ENCODE results near the gene NUP153. TPM values are rescaled to one million over a fixed set of nuclear protein-coding genes. Genes with fewer than 3 reads are reported as not detected.
A peak's percentile ranks its signal among the peaks of the same experiment; 100 is the strongest.
"Not testable (repeated sequence)": the region's sequence is repeated elsewhere in the genome, so short reads cannot be mapped to it uniquely, and the experiment has no call there.

Gene NUP153
- total and polyA plus RNA-seq, 12 donors, result 5.3 to 30.5 (median 25.4) TPM

DNA sequence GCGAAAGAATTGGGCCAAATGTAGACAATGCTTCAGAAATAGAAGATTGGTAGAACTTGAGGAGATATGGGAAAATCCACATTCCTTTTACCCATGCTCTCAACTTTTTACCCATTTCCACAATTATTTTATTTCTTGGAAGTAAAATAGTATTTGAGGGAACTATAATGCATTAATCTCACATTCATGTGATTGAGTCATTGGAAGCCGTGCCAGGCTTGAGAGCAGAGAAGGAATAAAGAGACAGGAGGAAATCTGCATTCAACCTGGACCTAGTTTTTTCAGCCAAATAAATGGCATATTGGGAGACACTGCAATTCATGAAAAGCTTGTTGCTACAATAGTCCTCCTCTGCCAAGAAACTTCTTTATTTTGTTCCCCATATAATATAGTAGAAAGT, 2.8 kb upstream of the NUP153 start:
- Histone ChIP-seq H3K27ac (no peak overlapping the region), H3K27me3 (no peaks in the 10 kb centered on the region), H3K4me3 (no peak overlapping the region), H3K36me3 (no peaks in the 10 kb centered on the region), H3K9me3 (no peaks in the 10 kb centered on the region), H3K4me1 (peaks cover 0 to 23% (median 8%) of the 10 kb centered on the region in 9 donors)
- TF ChIP-seq, protein P1, sequence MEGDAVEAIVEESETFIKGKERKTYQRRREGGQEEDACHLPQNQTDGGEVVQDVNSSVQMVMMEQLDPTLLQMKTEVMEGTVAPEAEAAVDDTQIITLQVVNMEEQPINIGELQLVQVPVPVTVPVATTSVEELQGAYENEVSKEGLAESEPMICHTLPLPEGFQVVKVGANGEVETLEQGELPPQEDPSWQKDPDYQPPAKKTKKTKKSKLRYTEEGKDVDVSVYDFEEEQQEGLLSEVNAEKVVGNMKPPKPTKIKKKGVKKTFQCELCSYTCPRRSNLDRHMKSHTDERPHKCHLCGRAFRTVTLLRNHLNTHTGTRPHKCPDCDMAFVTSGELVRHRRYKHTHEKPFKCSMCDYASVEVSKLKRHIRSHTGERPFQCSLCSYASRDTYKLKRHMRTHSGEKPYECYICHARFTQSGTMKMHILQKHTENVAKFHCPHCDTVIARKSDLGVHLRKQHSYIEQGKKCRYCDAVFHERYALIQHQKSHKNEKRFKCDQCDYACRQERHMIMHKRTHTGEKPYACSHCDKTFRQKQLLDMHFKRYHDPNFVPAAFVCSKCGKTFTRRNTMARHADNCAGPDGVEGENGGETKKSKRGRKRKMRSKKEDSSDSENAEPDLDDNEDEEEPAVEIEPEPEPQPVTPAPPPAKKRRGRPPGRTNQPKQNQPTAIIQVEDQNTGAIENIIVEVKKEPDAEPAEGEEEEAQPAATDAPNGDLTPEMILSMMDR (IDR thresholded peaks at IDR 0.05), result no peak
- DNase-seq, result no peak
- 95% methylated on average over 2 of the region's 2 CpGs for WGBS, 2 donors
- ATAC-seq, result no peak
- intact Hi-C loops (cut with DNase I), result loop anchor here in 3 of 10 donors (5.0 to 10.0 kb wide), 3 partner anchors 107 to 445 kb away; partner anchors contain the start of genes FAM8A1 (in 1 of the 3), KDM1B (in 1 of the 3), KIF13A (in 1 of the 3) and TPMT (in 1 of the 3)

DNA sequence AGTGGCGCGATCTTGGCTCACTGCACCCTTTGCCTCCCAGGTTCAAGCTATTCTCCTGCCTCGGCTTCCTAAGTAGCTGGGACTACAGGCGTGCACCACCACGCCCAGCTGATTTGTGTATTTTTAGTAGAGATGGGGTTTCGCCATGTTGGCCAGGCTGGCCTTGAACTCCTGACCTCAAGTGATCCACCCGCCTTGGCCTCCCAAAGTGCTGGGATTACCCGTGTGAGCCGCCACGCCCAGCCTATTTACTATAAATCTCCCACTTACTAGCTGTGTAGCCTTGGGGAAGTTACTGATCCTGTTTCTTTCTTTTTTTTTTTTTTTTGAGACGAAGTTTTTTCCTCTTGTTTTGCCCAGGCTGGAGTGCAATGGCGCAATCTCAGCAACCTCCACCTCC, 1.3 kb upstream of the NUP153 start:
- intact Hi-C loops (cut with DNase I), result loop anchor here in 3 of 10 donors (5.0 to 10.0 kb wide), 3 partner anchors 106 to 447 kb away; partner anchors contain the start of genes FAM8A1 (in 1 of the 3), KDM1B (in 1 of the 3), KIF13A (in 1 of the 3) and TPMT (in 1 of the 3)
- 89 to 93% methylated on average over 12 of the region's 12 CpGs for WGBS, 2 donors
- H3K27me3 ChIP-seq, ATAC-seq, H3K4me3 ChIP-seq, DNase-seq, H3K36me3 ChIP-seq, H3K9me3 ChIP-seq, H3K27ac ChIP-seq: not testable (repeated sequence)
- peaks cover 3 to 34% (median 22%) of the 10 kb centered on the region in 9 donors for H3K4me1 ChIP-seq

DNA sequence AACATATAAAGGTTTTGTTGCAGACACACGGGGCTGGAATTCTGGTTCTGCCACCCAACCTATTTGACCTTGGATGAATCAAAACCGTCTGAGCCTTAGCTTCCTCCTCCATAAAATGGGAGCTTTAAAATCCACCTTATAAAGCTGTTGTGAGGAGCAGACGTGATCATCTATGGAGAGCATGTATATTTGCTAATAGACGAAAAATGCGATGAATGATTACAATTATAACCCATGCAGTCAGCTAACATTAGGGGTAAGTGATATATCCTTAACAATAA, 586 bp upstream of the NUP153 start:
- peak overlapping the region in 9 of 10 donors; percentile 97 to 100 (median 99) for H3K27ac ChIP-seq
- intact Hi-C loops (cut with DNase I), result loop anchor here in 4 of 10 donors (2.0 to 10.0 kb wide), 4 partner anchors 105 to 447 kb away; partner anchors contain the start of genes FAM8A1 (in 3 of the 4), KDM1B (in 1 of the 4), KIF13A (in 1 of the 4) and TPMT (in 1 of the 4)

DNA sequence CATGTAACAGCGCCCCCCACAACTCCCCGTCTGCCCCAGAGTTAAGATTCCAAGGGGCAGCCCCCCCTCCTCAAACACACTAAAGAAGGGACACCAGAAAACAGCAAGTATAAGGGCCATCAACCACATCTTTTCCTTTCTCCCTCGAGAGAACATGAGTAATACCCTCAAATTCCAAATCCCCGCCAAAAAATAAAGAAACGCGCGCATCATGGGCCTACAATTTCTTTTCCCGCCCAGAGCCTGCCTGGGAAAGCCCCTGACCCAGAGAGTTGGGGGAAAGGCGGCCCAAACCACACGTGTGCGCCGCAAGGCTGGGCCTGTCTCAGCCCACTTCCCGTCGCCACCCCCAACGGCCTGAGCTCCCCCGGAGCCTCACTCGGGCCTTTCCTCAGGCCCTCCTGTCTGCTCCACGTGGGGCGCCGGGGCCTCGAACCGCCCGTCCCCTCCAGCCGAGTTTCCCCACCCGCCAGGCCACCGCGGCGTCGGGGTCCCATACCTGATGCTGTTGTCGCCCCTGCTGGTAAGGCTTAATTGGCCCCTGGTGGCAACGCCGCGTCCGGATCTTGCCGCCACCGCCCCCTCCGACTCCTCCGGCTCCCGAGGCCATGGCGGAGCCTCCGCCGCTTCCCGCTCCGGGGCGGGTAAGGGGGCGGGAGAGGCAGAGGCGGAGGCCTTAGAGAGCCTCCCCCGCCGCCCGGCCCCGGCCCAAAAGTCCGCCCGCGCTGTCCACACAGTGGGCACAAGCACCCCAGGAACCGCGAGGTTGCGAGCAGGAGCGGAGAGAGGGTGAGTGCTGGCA, 746 bp downstream of the NUP153 start:
- Histone ChIP-seq H3K4me3 (peak overlapping the region; percentile 71 to 100 (median 96)), H3K9me3 (no peaks in the 10 kb centered on the region), H3K27me3 (no peaks in the 10 kb centered on the region), H3K4me1 (peaks cover 3 to 55% (median 41%) of the 10 kb centered on the region in 9 donors), H3K36me3 (no peaks in the 10 kb centered on the region), H3K27ac (peak overlapping the region; percentile 94 to 100 (median 99))
- ATAC-seq (peak; percentile 62 to 83 (median 70)), DNase-seq (peak; percentile 59 to 61)
- 0 to 1% methylated on average over 58 of the region's 58 CpGs for WGBS, 2 donors
- TF ChIP-seq, protein P1 (IDR thresholded peaks at IDR 0.05), result peak in 2 of 9 donors; percentile 11 to 31
- intact Hi-C loops (cut with DNase I), result loop anchor here in 4 of 10 donors (2.0 to 10.0 kb wide), 4 partner anchors 104 to 449 kb away; partner anchors contain the start of genes FAM8A1 (in 3 of the 4), KDM1B (in 1 of the 4), KIF13A (in 1 of the 4) and TPMT (in 1 of the 4)

More for the DNA sequence above, 586 bp upstream of the NUP153 start:
- peak overlapping the region; percentile 71 to 100 (median 96) for H3K4me3 ChIP-seq
- 36% methylated on average over 5 of the region's 5 CpGs for WGBS, 2 donors
- H3K36me3 ChIP-seq, result no peaks in the 10 kb centered on the region
- ATAC-seq, result no peak
- DNase-seq, result no peak
- TF ChIP-seq, protein P1 (IDR thresholded peaks at IDR 0.05), result no peak
- no peaks in the 10 kb centered on the region for H3K9me3 ChIP-seq
- H3K4me1 ChIP-seq, result peaks cover 3 to 41% (median 30%) of the 10 kb centered on the region in 9 donors
- H3K27me3 ChIP-seq, result no peaks in the 10 kb centered on the region
